GM23338 (cell line): ENCODE data around the gene REX1BD. TPM values are rescaled to one million over a fixed set of nuclear protein-coding genes. Genes with fewer than 3 reads are reported as not detected.

Experiments
- ATAC-seq: fragments of 200-7000 bp; cut with Tn5 transposase; 3 replicates; pipeline ENCODE4 v1.9.1; 2020
- DNase-seq: peaks from one replicate; pipeline ENCODE4 v3.0.0-alpha.2; 2015; ENCODE audit warnings: low spot score
- H2AFZ ChIP-seq: fragments of 200-600 bp; sonication (generic); 2 replicates; pipeline ENCODE4 v1.8.0; 2016; ENCODE audit warnings: antibody characterized with exemption, mild to moderate bottlenecking, moderate library complexity
- H3F3A ChIP-seq: fragments of 200-600 bp; sonication (generic); replicated peaks from 2 replicates; pipeline ENCODE4 v1.8.0; 2017; ENCODE audit warnings: antibody characterized with exemption, mixed run types, low read depth
- H3K27ac ChIP-seq: fragments of 200-600 bp; sonication (generic); 2 replicates; pipeline ENCODE4 v1.6.1; 2016; ENCODE audit warnings: low read depth
- H3K27me3 ChIP-seq: fragments of 200-600 bp; sonication (generic); 2 replicates; pipeline ENCODE4 v1.8.0; 2016; ENCODE audit warnings: mild to moderate bottlenecking, mixed run types, moderate library complexity; ENCODE audit not compliant: insufficient read depth
- H3K36me3 ChIP-seq: fragments of 200-600 bp; sonication (generic); 2 replicates; pipeline ENCODE4 v1.8.0; 2016; ENCODE audit warnings: mild to moderate bottlenecking; ENCODE audit not compliant: insufficient read depth
- H3K4me1 ChIP-seq: fragments of 200-600 bp; sonication (generic); 2 replicates; pipeline ENCODE4 v1.8.0; 2016; ENCODE audit warnings: mild to moderate bottlenecking, moderate library complexity; ENCODE audit not compliant: insufficient read depth
- H3K4me2 ChIP-seq: fragments of 200-600 bp; sonication (generic); 2 replicates; pipeline ENCODE4 v1.7.1; 2017; ENCODE audit warnings: mixed run types
- H3K4me3 ChIP-seq: fragments of 200-600 bp; sonication (generic); 2 replicates; pipeline ENCODE4 v1.6.1; 2016; ENCODE audit warnings: mixed run types
- H3K79me2 ChIP-seq: fragments of 200-600 bp; sonication (generic); replicated peaks from 2 replicates; pipeline ENCODE4 v1.8.0; 2017; ENCODE audit warnings: mild to moderate bottlenecking; ENCODE audit not compliant: insufficient read depth
- H3K9me2 ChIP-seq: fragments of 200-600 bp; sonication (generic); 2 replicates; pipeline ENCODE4 v1.8.0; 2017; ENCODE audit not compliant: insufficient read depth
- H4K20me1 ChIP-seq: fragments of 200-600 bp; sonication (generic); replicated peaks from 2 replicates; pipeline ENCODE4 v1.8.0; 2017; ENCODE audit warnings: mild to moderate bottlenecking; ENCODE audit not compliant: insufficient read depth
- H3K27ac Mint-ChIP-seq: 2 replicates; pipeline ENCODE4 v1.8.0; 2020; ENCODE audit warnings: inconsistent platforms, mild to moderate bottlenecking, moderate library complexity, mixed read lengths
- H3K27me3 Mint-ChIP-seq: 3 replicates; pipeline ENCODE4 v1.8.0; 2022; ENCODE audit warnings: low read depth, mild to moderate bottlenecking, moderate library complexity, mixed read lengths, inconsistent platforms; ENCODE audit not compliant: insufficient read depth, poor library complexity
- H3K36me3 Mint-ChIP-seq: 3 replicates; pipeline ENCODE4 v1.8.0; 2021; ENCODE audit warnings: low read depth, mild to moderate bottlenecking, inconsistent platforms, moderate library complexity, mixed read lengths
- H3K4me1 Mint-ChIP-seq: 3 replicates; pipeline ENCODE4 v1.8.0; 2020; ENCODE audit warnings: mild to moderate bottlenecking, inconsistent platforms, mixed read lengths
- H3K4me3 Mint-ChIP-seq: 3 replicates; pipeline ENCODE4 v1.8.0; 2021; ENCODE audit warnings: moderate library complexity, mild to moderate bottlenecking, inconsistent platforms, mixed read lengths
- H3K9me3 Mint-ChIP-seq: 3 replicates; pipeline ENCODE4 v1.8.0; 2020; ENCODE audit warnings: moderate library complexity, mild to moderate bottlenecking, inconsistent platforms, mixed read lengths
- CREB1 ChIP-seq: fragments of 250-450 bp; sonication (Bioruptor Pico); IDR thresholded peaks from 2 replicates; pipeline ENCODE4 v1.5.0; 2020; ENCODE audit warnings: low read depth, mild to moderate bottlenecking, moderate library complexity
- CTCF ChIP-seq, 2 experiments: fragments of 200-600 bp in 1 of 2; sonication (generic) in 1 of 2; conservative IDR thresholded peaks; 2 replicates each; pipeline versions ENCODE4 v1.5.1 to v1.6.1; 2016 to 2017; ENCODE audit warnings: antibody characterized with exemption in 2 of 2, low read depth in 2 of 2, mild to moderate bottlenecking in 2 of 2, moderate library complexity in 1 of 2
- ETS1 ChIP-seq: IDR thresholded peaks from 2 replicates; pipeline ENCODE4 v1.6.1; 2016; ENCODE audit warnings: antibody characterized with exemption
- EZH2 ChIP-seq: fragments of 200-600 bp; sonication (generic); IDR thresholded peaks from one replicate; pipeline ENCODE4 v1.8.0; 2017; ENCODE audit warnings: antibody characterized with exemption, mild to moderate bottlenecking, low read depth; ENCODE audit not compliant: unreplicated experiment
- NANOG ChIP-seq: IDR thresholded peaks from 2 replicates; pipeline ENCODE4 v1.6.1; 2016; ENCODE audit warnings: antibody characterized with exemption, borderline replicate concordance
- POLR2AphosphoS5 ChIP-seq: IDR thresholded peaks from 2 replicates; pipeline ENCODE4 v1.6.1; 2016; ENCODE audit warnings: antibody characterized with exemption, low read depth
- REST ChIP-seq: IDR thresholded peaks from one replicate; pipeline ENCODE4 v1.6.1; 2018; ENCODE audit warnings: antibody characterized with exemption; ENCODE audit not compliant: unreplicated experiment
- STAT1 ChIP-seq: IDR thresholded peaks from one replicate; pipeline ENCODE4 v1.6.1; 2016; ENCODE audit warnings: antibody characterized with exemption; ENCODE audit not compliant: unreplicated experiment
- ZNF114 ChIP-seq: fragments of 250-450 bp; sonication (Bioruptor Pico); IDR thresholded peaks from 2 replicates; pipeline ENCODE4 v1.5.0; 2020; ENCODE audit warnings: mild to moderate bottlenecking, moderate library complexity
- polyA plus RNA-seq: library from polyadenylated mRNA; unstranded; fragments of >200 nt; fragmentation: Nextera tagmentation; extraction: Ambion mirVana; gene quantifications from 2 replicates; pipeline ENCODE4 v1.2.1, GENCODE V29; 2016
- total RNA-seq: library from RNA; depleted of rRNA; stranded (reverse); fragments of >200 nt; shearing (Covaris generic); gene quantifications from 2 replicates; pipeline ENCODE4 v1.2.3, GENCODE V29; 2014

The REX1BD gene
- total and polyA plus RNA-seq, 2 experiments from 2014 or later = 124 to 138 TPM

- TF ChIP-seq REST (no peak), STAT1 (no peak), CREB1 (CRISPR knock-in tag) (no peak), EZH2 (no peak), CTCF (conservative IDR thresholded peaks at IDR 0.05; ENCODE audit: low read depth in 2 of 2) (no peak), NANOG (no peak), POLR2AphosphoS5 (no peak), ETS1 (no peak)
These were observed 40.8 kb downstream of the REX1BD start (continued) for GRCh38 chr19:18629166-18630088.

GRCh38 chr19:18633321-18633720, 44.7 kb downstream of the REX1BD start:
- no peaks in the 10 kb centered on the region for H3K36me3 Mint-ChIP-seq
- H3K4me1 Mint-ChIP-seq = peaks cover 10% of the 10 kb centered on the region
- H3K4me1 ChIP-seq = peaks cover 16% of the 10 kb centered on the region

More at GRCh38 chr19:18633321-18633720, 44.7 kb downstream of the REX1BD start:
- H4K20me1 ChIP-seq = no peaks in the 10 kb centered on the region; the same call in 1 of the 2 replicates
- no peaks in the 10 kb centered on the region for H3K9me2 ChIP-seq
- H3K27me3 ChIP-seq = peaks cover 14% of the 10 kb centered on the region
- ATAC-seq (no peak), DNase-seq (no peak)
- no peak overlapping the region for H3K27ac ChIP-seq
- no peak overlapping the region for H3K4me3 ChIP-seq
- no peak overlapping the region for H3K27ac Mint-ChIP-seq
- no peaks in the 10 kb centered on the region for H3F3A ChIP-seq
- no peak overlapping the region for H3K4me2 ChIP-seq
- no peak for TF ChIP-seq CTCF (conservative IDR thresholded peaks at IDR 0.05; ENCODE audit: low read depth in 2 of 2)
- TF ChIP-seq ZNF114 (CRISPR knock-in tag) = no peak
- no peak for TF ChIP-seq CREB1 (CRISPR knock-in tag)
- peaks cover 12% of the 10 kb centered on the region for H3K27me3 Mint-ChIP-seq
- no peak overlapping the region for H2AFZ ChIP-seq
- H3K9me3 Mint-ChIP-seq = no peaks in the 10 kb centered on the region
- H3K79me2 ChIP-seq = peaks cover 3% of the 10 kb centered on the region; the same call in 1 of the 2 replicates
- H3K36me3 ChIP-seq = no peaks in the 10 kb centered on the region
- no peak overlapping the region; the same call in 2 of the 3 replicates for H3K4me3 Mint-ChIP-seq
